ENCODE data around the gene RXRA.

DNA sequence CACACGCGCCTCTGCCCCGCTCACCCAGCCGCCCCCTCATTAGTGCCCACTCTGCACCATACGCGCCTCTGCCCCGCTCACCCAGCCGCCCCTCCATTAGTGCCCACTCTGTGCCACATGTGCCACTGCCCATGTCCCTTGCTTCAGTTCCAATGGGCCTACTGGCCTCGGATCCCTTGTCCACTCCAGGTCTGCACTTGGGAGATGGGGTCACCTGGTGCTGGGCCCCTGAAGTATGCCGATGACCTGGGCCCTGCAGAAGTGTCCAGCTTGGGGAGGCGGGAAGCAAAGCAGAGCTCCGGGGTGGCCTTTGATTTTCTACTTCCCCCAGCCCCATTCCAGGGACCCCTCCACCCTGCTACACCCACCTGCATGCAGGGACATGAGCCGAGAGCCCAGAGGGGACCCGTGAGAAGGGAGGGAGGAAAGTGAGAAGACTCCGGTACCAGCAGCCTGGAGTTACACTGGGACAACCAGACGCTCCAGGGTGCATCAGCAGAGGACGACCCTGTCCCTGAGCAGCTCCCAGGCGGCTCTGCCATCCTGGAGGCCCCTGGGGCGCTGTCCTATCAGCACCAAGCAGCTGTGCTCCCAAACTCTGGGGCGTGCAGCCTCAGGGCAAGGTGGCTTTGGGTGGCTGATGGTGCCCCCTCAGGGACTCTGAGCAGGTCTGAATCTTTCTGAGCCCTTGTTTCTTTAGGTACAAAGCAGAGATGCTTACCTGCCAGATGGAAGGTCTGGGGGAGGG, 140.8 kb downstream of the RXRA start:
- TF ChIP-seq, protein P1, sequence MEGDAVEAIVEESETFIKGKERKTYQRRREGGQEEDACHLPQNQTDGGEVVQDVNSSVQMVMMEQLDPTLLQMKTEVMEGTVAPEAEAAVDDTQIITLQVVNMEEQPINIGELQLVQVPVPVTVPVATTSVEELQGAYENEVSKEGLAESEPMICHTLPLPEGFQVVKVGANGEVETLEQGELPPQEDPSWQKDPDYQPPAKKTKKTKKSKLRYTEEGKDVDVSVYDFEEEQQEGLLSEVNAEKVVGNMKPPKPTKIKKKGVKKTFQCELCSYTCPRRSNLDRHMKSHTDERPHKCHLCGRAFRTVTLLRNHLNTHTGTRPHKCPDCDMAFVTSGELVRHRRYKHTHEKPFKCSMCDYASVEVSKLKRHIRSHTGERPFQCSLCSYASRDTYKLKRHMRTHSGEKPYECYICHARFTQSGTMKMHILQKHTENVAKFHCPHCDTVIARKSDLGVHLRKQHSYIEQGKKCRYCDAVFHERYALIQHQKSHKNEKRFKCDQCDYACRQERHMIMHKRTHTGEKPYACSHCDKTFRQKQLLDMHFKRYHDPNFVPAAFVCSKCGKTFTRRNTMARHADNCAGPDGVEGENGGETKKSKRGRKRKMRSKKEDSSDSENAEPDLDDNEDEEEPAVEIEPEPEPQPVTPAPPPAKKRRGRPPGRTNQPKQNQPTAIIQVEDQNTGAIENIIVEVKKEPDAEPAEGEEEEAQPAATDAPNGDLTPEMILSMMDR (IDR thresholded peaks at IDR 0.05; ENCODE audit: borderline replicate concordance, extremely low read depth, low read length, poor library complexity, severe bottlenecking): no peak
- no peak for TF ChIP-seq EZH2 (IDR thresholded peaks at IDR 0.05; ENCODE audit: borderline replicate concordance, low read depth, low read length, severe bottlenecking)
